MM.1S (cell line): Measurements from ENCODE around the gene LAMB2.

Experiments
- DNase-seq: peaks from one replicate; pipeline ENCODE4 v3.0.0-alpha.2; 2015
- H2AFZ ChIP-seq: fragments of 300-600 bp; sonication (generic); 2 replicates; pipeline ENCODE4 v1.6.0; 2016; ENCODE audit warnings: antibody characterized with exemption, low read length
- H3F3A ChIP-seq: fragments of 300-600 bp; sonication (generic); 2 replicates; pipeline ENCODE4 v1.6.1; 2016; ENCODE audit warnings: mild to moderate bottlenecking, antibody characterized with exemption, low read length, moderate library complexity, mixed read lengths; ENCODE audit not compliant: insufficient read depth
- H3K27ac ChIP-seq: fragments of 300-600 bp; sonication (generic); 2 replicates; pipeline ENCODE4 v1.5.1; 2016; ENCODE audit warnings: mild to moderate bottlenecking, low read length
- H3K27me3 ChIP-seq: fragments of 300-600 bp; sonication (generic); replicated peaks from 2 replicates; pipeline ENCODE4 v1.6.0; 2016; ENCODE audit warnings: low read length; ENCODE audit not compliant: insufficient read depth
- H3K36me3 ChIP-seq: fragments of 300-600 bp; sonication (generic); replicated peaks from 2 replicates; pipeline ENCODE4 v1.6.1; 2016; ENCODE audit warnings: mild to moderate bottlenecking, low read length, mixed read lengths; ENCODE audit not compliant: insufficient read depth
- H3K4me1 ChIP-seq: fragments of 300-600 bp; sonication (generic); 2 replicates; pipeline ENCODE4 v1.6.1; 2016; ENCODE audit warnings: low read length, mixed read lengths
- H3K4me2 ChIP-seq: fragments of 300-600 bp; sonication (generic); 2 replicates; pipeline ENCODE4 v1.6.0; 2016; ENCODE audit warnings: low read depth, low read length
- H3K4me3 ChIP-seq: fragments of 300-600 bp; sonication (generic); 2 replicates; pipeline ENCODE4 v1.5.1; 2016; ENCODE audit warnings: low read length, mixed read lengths
- H3K79me2 ChIP-seq: fragments of 300-600 bp; sonication (generic); 2 replicates; pipeline ENCODE4 v1.6.1; 2016; ENCODE audit warnings: mixed run types, low read length, mixed read lengths
- H3K9ac ChIP-seq: fragments of 300-600 bp; sonication (generic); 2 replicates; pipeline ENCODE4 v1.6.1; 2016; ENCODE audit warnings: low read length, mixed read lengths
- H3K9me2 ChIP-seq: fragments of 300-600 bp; sonication (generic); replicated peaks from 2 replicates; pipeline ENCODE4 v1.6.1; 2016; ENCODE audit warnings: mild to moderate bottlenecking, low read length, mixed read lengths; ENCODE audit not compliant: insufficient read depth
- H3K9me3 ChIP-seq: fragments of 300-600 bp; sonication (generic); replicated peaks from 2 replicates; pipeline ENCODE4 v1.6.1; 2016; ENCODE audit warnings: mild to moderate bottlenecking, low read length, mixed read lengths; ENCODE audit not compliant: insufficient read depth
- H4K20me1 ChIP-seq: fragments of 300-600 bp; sonication (generic); 2 replicates; pipeline ENCODE4 v1.6.1; 2016; ENCODE audit warnings: mild to moderate bottlenecking, low read length, moderate library complexity, mixed read lengths; ENCODE audit not compliant: insufficient read depth
- CTCF ChIP-seq: fragments of 300-600 bp; sonication (generic); IDR thresholded peaks from 2 replicates; pipeline ENCODE4 v1.5.1; 2016; ENCODE audit warnings: antibody characterized with exemption, low read length, mixed read lengths
- EZH2 ChIP-seq: fragments of 300-600 bp; sonication (generic); optimal IDR thresholded peaks from 2 replicates; pipeline ENCODE3; 2017; ENCODE audit warnings: low read depth, mild to moderate bottlenecking, antibody characterized with exemption, low read length, mixed read lengths
- EZH2phosphoT487 ChIP-seq: fragments of 300-600 bp; sonication (generic); IDR thresholded peaks from 2 replicates; pipeline ENCODE4 v1.6.1; 2018; ENCODE audit warnings: antibody characterized with exemption, low read length

LAMB2 gene

GRCh38 chr3:49123687-49124086, 9.2 kb downstream of the LAMB2 start:
- H3K4me2 ChIP-seq, result no peak overlapping the region
- no peaks in the 10 kb centered on the region for H3K36me3 ChIP-seq

DNA sequence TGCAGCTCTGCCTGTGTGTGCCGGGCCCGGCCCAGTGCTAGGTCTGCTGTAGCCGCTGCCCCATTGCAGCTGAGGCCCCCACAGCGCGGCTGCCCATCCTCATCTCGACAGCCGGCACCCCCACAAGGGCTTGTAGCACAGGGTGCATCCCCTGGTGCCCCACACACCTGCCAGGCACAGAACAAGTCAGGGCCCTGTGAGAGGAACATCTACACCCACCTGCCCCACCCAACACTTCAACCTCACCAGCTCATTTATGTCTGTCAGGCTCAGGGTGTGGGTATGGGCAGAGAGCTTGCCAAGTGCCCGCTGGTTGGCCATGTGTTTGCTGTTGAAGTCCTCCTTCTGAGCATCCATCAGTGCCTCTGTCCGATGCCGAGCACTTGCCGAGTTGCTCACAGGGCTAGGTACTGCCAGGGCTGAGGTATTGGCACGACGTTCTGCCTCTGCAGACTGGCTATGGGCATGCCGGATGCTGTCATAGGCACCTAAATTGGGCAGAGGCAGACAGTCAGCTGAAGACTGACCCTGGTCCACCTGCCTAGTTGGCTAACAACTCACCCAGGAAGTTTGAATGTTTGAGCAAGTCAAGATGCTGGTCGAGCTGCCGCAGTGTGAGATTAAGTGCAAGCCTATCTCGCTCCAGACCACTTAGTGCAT, 9.8 kb downstream of the LAMB2 start:
- Histone ChIP-seq H3K27ac (no peak overlapping the region), H3K9me2 (no peaks in the 10 kb centered on the region), H3K4me1 (peaks cover 8% of the 10 kb centered on the region), H3K4me3 (no peak overlapping the region), H3K4me2 (no peak overlapping the region), H3K9ac (no peak overlapping the region), H3K36me3 (no peaks in the 10 kb centered on the region), H3F3A (peaks cover 12% of the 10 kb centered on the region), H3K27me3 (peaks cover 3% of the 10 kb centered on the region; the same call in 1 of the 2 replicates), H3K9me3 (no peaks in the 10 kb centered on the region), H4K20me1 (no peaks in the 10 kb centered on the region), H2AFZ (no peak overlapping the region), H3K79me2 (peaks cover 21% of the 10 kb centered on the region)
- DNase-seq, result no peak
- TF ChIP-seq EZH2phosphoT487, result no peak
- no peak for TF ChIP-seq EZH2
- no peak for TF ChIP-seq CTCF

More at GRCh38 chr3:49123687-49124086, 9.2 kb downstream of the LAMB2 start:
- no peaks in the 10 kb centered on the region for H3K9me3 ChIP-seq
- H3K9me2 ChIP-seq, result no peaks in the 10 kb centered on the region
- H3K9ac ChIP-seq, result no peak overlapping the region
- no peak overlapping the region for H3K4me3 ChIP-seq
- peaks cover 8% of the 10 kb centered on the region for H3K4me1 ChIP-seq
- no peaks in the 10 kb centered on the region for H4K20me1 ChIP-seq
- H3F3A ChIP-seq, result peaks cover 12% of the 10 kb centered on the region
- TF ChIP-seq EZH2phosphoT487 (no peak), CTCF (no peak), EZH2 (no peak)
- peaks cover 3% of the 10 kb centered on the region; the same call in 1 of the 2 replicates for H3K27me3 ChIP-seq
- peaks cover 17% of the 10 kb centered on the region for H3K79me2 ChIP-seq
- H2AFZ ChIP-seq, result no peak overlapping the region
- H3K27ac ChIP-seq, result no peak overlapping the region
- no peak for DNase-seq

GRCh38 chr3:49122451-49122850, 10.4 kb downstream of the LAMB2 start:
- H3K27ac ChIP-seq, result no peak overlapping the region
- H3K4me2 ChIP-seq, result no peak overlapping the region
- no peaks in the 10 kb centered on the region for H4K20me1 ChIP-seq
- H3K9me3 ChIP-seq, result no peaks in the 10 kb centered on the region
- H3F3A ChIP-seq, result peaks cover 12% of the 10 kb centered on the region
- H3K9ac ChIP-seq, result no peak overlapping the region
- peaks cover 3% of the 10 kb centered on the region; the same call in 1 of the 2 replicates for H3K27me3 ChIP-seq
- H3K9me2 ChIP-seq, result no peaks in the 10 kb centered on the region
- TF ChIP-seq CTCF, result no peak
- TF ChIP-seq EZH2, result no peak
- H2AFZ ChIP-seq, result no peak overlapping the region
- DNase-seq, result no peak
- peaks cover 8% of the 10 kb centered on the region for H3K4me1 ChIP-seq
- H3K4me3 ChIP-seq, result no peak overlapping the region
- H3K36me3 ChIP-seq, result no peaks in the 10 kb centered on the region
- peaks cover 24% of the 10 kb centered on the region for H3K79me2 ChIP-seq
